Activated naive CD8-positive, alpha-beta T cell treated with anti-CD3 and anti-CD28 coated beads, Interleukin-2, amount 10 ng/mL, durations not matched to agents 7 days and 5 days (primary cell): Measurements from ENCODE around the gene CMPK1. TPM values are rescaled to one million over a fixed set of nuclear protein-coding genes. Genes with fewer than 3 reads are reported as not detected.

Experiments used
- total RNA-seq, 2 experiments: library from RNA; stranded (reverse); gene quantifications; one replicate each; pipeline ENCODE4 v1.2.3, GENCODE V29; 2021

The CMPK1 gene
- total RNA-seq, 2 experiments from 2014 or later = 98.8 to 102 TPM

Other genes with a start within 250 kb of the CMPK1 start
- not detected for gene CYP4A22, start 196.3 kb upstream of the CMPK1 start, total RNA-seq
- not detected for gene PDZK1IP1, start 143.8 kb upstream of the CMPK1 start, total RNA-seq
- gene TAL1, start 101.6 kb upstream of the CMPK1 start, total RNA-seq = not detected
- gene STIL, start 19.6 kb upstream of the CMPK1 start, total RNA-seq = 10 to 100 TPM; 32.4 to 33.1 TPM
- not detected for gene FOXE3, start 82.5 kb downstream of the CMPK1 start, total RNA-seq
- under 1 TPM; 0.50 to 0.71 TPM for gene FOXD2, start 104.3 kb downstream of the CMPK1 start, total RNA-seq